Measurements from ENCODE around the gene RANBP10. TPM values are rescaled to one million over a fixed set of nuclear protein-coding genes. Genes with fewer than 3 reads are reported as not detected.

RANBP10 gene
- total RNA-seq, 4 donors from 2014 or later = 8.1 to 11.7 (median 9.3) TPM

GRCh38 chr16:67804853-67805542 lies 1.4 kb downstream of the RANBP10 start:
- no peak for TF ChIP-seq CTCF (IDR thresholded peaks at IDR 0.05; ENCODE audit: low read depth)

- no peak for TF ChIP-seq CTCF (IDR thresholded peaks at IDR 0.05; ENCODE audit: low read depth)
These were observed 2.5 kb downstream of the RANBP10 start for GRCh38 chr16:67803894-67804293.

- no peak for TF ChIP-seq CTCF (IDR thresholded peaks at IDR 0.05; ENCODE audit: low read depth)
These were observed 4.5 kb downstream of the RANBP10 start for GRCh38 chr16:67801883-67802282.

- no peak for TF ChIP-seq CTCF (IDR thresholded peaks at IDR 0.05; ENCODE audit: low read depth)
These were observed 5.1 kb downstream of the RANBP10 start for GRCh38 chr16:67801241-67801640.

- TF ChIP-seq CTCF (IDR thresholded peaks at IDR 0.05; ENCODE audit: low read depth) = no peak
These were observed 5.9 kb downstream of the RANBP10 start for GRCh38 chr16:67800338-67800926.

GRCh38 chr16:67796099-67796718 lies 10.2 kb downstream of the RANBP10 start:
- TF ChIP-seq CTCF (IDR thresholded peaks at IDR 0.05; ENCODE audit: low read depth) = no peak

- TF ChIP-seq CTCF (IDR thresholded peaks at IDR 0.05; ENCODE audit: low read depth) = no peak
These were observed 16.3 kb downstream of the RANBP10 start for GRCh38 chr16:67790071-67790470.
